ENCODE results near the gene PDIA3.
"Not testable (repeated sequence)": the region's sequence is repeated elsewhere in the genome, so short reads cannot be mapped to it uniquely, and the experiment has no call there.

PDIA3 gene

DNA sequence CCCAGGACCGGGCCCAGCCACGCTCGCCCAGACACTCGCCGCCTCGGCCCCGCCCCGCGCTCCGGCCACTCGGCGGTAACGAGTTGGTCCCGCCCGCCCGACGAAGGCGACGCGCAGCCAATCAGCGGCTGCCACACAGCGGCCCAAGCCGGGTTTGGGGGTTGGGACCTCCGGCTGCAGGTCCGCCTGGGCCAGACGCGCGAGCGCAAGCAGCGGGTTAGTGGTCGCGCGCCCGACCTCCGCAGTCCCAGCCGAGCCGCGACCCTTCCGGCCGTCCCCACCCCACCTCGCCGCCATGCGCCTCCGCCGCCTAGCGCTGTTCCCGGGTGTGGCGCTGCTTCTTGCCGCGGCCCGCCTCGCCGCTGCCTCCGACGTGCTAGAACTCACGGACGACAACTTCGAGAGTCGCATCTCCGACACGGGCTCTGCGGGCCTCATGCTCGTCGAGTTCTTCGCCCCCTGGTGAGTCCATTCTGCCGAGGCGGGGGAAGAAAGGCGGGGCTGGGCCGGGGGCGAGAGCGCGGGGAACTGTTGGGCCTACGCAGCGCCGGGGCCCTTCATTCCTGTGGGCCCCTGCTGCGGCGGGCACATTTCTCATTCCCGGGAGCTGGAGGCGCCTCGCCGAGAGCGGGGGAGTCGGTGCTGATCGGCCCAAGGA, at the start of gene PDIA3:
Gene PDIA3, plus strand, starts transcription at position 194 of the 658 bp plus-strand sequence. Its CDS starts 102 bp downstream, at position 296.
- Histone ChIP-seq H3K27ac (ENCODE audit: low read length) (peak within 1 kb of the TSS; percentile 47), H3K4me1 (ENCODE audit: control insufficient read depth in 1 of 2, insufficient read depth in 2 of 2, low read length in 2 of 2) (peaks cover 0 to 29% of the 10 kb centered on the region in 2 donors), H3K4me3 (ENCODE audit: low read depth in 1 of 2, low read length in 2 of 2) (peak within 1 kb of the TSS; percentile 74 to 80)
- H3K9me3 ChIP-seq (ENCODE audit: control insufficient read depth in 1 of 2, low read length in 2 of 2); H3K27me3 ChIP-seq (ENCODE audit: low read depth, low read length); H3K36me3 ChIP-seq (ENCODE audit: control insufficient read depth in 1 of 2, insufficient read depth in 2 of 2, low read length in 2 of 2): not testable (repeated sequence)

DNA sequence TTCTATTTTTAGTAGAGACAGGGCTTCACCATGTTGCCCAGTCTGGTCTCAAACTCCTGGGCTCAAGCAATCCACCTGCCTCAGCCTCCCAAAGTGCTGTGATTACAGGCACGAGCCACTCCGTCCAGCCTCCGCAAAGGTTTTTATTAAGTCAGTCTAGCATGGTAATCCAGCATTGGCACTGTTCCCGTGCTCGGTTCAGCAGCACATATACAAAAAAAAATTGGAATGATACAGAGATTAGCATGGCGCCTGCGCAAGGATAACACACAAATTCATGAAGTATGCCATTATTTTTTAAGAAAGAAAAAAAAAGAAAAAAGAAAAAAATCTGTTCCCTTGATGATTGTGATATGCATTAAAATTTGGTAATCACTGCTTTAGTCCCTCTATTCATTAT, 44.1 kb upstream of the PDIA3 start:
- Histone ChIP-seq H3K9me3 (ENCODE audit: control insufficient read depth in 1 of 2, low read length in 2 of 2) (no peaks in the 10 kb centered on the region), H3K4me3 (ENCODE audit: low read depth in 1 of 2, low read length in 2 of 2) (no peak overlapping the region), H3K36me3 (ENCODE audit: control insufficient read depth in 1 of 2, insufficient read depth in 2 of 2, low read length in 2 of 2) (peaks cover 0 to 5% of the 10 kb centered on the region in 2 donors), H3K27ac (ENCODE audit: low read length) (no peak overlapping the region), H3K4me1 (ENCODE audit: control insufficient read depth in 1 of 2, insufficient read depth in 2 of 2, low read length in 2 of 2) (no peaks in the 10 kb centered on the region), H3K27me3 (ENCODE audit: low read depth, low read length) (no peaks in the 10 kb centered on the region)

DNA sequence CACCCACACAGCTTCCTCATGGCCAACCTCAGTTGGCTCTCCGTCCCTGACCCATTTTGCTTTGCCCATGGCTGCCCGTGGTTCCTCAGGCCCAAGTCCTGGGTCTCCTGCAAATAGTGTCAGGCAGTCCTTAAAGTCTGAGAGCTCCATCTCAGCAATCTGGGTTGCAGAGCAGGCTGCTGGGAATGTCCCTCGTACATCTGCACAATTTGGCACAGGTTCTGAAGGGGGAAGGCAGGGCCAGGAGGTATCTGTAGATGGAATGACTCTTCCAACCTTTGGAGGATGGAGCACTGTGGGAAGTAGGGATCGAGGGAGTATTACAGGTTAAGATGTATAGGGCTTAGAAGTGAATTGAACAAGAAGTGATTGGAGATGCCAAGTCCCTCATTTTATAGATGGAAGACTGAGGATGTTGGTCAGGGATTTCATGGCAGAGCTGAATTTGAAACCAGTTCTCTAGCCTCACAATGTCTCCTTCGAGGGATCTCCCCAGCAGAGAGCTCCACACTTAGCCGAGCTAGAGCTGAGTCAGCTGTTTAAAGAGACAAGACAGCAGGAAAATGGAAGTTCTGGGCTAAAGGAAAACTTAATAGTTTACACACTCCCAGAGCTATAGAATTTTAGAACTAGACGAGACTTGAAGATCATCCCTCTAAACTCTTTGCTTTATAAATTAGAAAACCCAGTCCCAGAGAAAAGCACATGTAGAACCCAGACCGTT, 43.4 kb upstream of the PDIA3 start:
- Histone ChIP-seq H3K4me3 (ENCODE audit: low read depth in 1 of 2, low read length in 2 of 2) (no peak overlapping the region), H3K4me1 (ENCODE audit: control insufficient read depth in 1 of 2, insufficient read depth in 2 of 2, low read length in 2 of 2) (no peaks in the 10 kb centered on the region), H3K9me3 (ENCODE audit: control insufficient read depth in 1 of 2, low read length in 2 of 2) (no peaks in the 10 kb centered on the region), H3K27ac (ENCODE audit: low read length) (no peak overlapping the region), H3K27me3 (ENCODE audit: low read depth, low read length) (no peaks in the 10 kb centered on the region), H3K36me3 (ENCODE audit: control insufficient read depth in 1 of 2, insufficient read depth in 2 of 2, low read length in 2 of 2) (peaks cover 0 to 5% of the 10 kb centered on the region in 2 donors)

DNA sequence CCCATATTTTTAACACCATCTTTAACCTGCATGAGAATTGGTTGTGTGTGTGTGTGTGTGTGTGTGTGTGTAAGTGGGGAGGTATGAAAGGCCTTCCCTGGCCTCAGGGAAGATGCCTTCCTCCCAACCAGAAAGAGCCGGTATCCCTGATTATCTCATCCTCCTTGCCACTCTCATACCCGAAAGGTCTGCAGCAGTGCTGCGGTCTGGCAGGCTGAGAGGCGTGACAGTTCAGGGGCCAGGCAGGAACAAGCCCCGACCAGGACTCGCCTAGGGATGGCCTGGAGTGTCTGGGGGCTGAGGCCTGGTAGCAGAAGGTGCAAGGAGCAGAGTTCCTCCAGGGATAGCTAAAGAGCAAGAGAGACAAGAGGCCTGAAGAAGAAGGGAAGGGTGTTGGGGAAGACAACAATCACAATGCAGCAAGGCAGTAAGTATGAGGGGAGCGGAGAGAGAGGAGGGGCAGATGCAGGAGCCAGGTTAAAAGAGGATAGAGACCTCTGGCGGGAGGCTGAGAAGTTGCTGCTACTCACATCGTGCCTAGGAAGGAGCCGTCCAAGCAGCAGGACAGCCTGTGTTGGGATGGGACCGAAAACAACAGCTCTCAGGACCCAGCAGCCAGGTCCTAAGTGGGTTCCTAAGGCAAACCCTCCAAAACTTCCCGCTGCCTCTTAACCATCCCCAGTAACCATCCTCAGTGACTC, 35.7 kb upstream of the PDIA3 start:
- H3K4me3 ChIP-seq (ENCODE audit: low read depth in 1 of 2, low read length in 2 of 2); H3K27me3 ChIP-seq (ENCODE audit: low read depth, low read length); H3K27ac ChIP-seq (ENCODE audit: low read length); H3K36me3 ChIP-seq (ENCODE audit: control insufficient read depth in 1 of 2, insufficient read depth in 2 of 2, low read length in 2 of 2); H3K4me1 ChIP-seq (ENCODE audit: control insufficient read depth in 1 of 2, insufficient read depth in 2 of 2, low read length in 2 of 2); H3K9me3 ChIP-seq (ENCODE audit: control insufficient read depth in 1 of 2, low read length in 2 of 2): not testable (repeated sequence)

DNA sequence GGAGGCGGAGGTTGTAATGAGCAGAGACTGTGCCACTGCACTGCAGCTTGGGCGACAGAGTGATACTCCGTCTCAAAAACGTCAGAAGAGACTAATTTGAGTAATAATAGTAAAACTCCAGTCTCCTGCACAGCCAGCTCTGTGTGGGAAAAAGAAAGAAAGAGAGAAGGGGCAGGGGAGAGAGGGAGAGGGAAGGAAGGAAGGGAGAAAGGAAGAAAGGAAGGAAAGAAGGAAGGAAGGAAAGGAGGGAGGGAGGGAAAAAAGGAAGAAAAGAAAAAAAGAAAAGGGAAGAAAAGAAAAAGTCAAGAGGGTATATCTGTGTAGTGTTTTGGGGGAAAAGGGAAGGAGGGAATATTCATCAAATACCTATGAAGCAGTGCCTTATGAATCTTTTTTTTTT, 23.1 kb upstream of the PDIA3 start:
- no peak overlapping the region for H3K27ac ChIP-seq (ENCODE audit: low read length)
- H3K4me3 ChIP-seq (ENCODE audit: low read depth in 1 of 2, low read length in 2 of 2) = no peak overlapping the region
- H3K4me1 ChIP-seq (ENCODE audit: control insufficient read depth in 1 of 2, insufficient read depth in 2 of 2, low read length in 2 of 2) = no peaks in the 10 kb centered on the region
- no peaks in the 10 kb centered on the region for H3K27me3 ChIP-seq (ENCODE audit: low read depth, low read length)
- no peaks in the 10 kb centered on the region for H3K36me3 ChIP-seq (ENCODE audit: control insufficient read depth in 1 of 2, insufficient read depth in 2 of 2, low read length in 2 of 2)
- H3K9me3 ChIP-seq (ENCODE audit: control insufficient read depth in 1 of 2, low read length in 2 of 2) = no peaks in the 10 kb centered on the region

DNA sequence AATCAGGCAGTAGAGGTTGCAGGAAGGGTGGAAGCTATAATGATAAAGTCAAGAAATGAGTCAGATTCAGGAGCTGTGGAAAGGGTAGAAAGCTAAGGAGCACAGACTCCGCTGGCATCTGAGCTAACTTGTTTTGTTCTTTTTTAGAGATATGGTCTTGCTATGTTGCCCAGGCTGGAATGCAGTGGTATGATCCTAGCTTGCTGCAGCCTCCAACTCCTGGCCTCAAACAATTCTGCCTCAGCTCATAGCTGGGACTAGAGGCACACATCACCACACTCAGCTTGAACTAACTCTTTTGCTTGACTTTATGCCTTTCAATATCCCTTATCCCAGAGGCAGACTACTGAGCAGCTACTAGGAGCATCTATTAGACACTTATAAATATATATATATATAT, 19.9 kb upstream of the PDIA3 start:
- H3K4me1 ChIP-seq (ENCODE audit: control insufficient read depth in 1 of 2, insufficient read depth in 2 of 2, low read length in 2 of 2); H3K9me3 ChIP-seq (ENCODE audit: control insufficient read depth in 1 of 2, low read length in 2 of 2); H3K36me3 ChIP-seq (ENCODE audit: control insufficient read depth in 1 of 2, insufficient read depth in 2 of 2, low read length in 2 of 2); H3K27ac ChIP-seq (ENCODE audit: low read length); H3K27me3 ChIP-seq (ENCODE audit: low read depth, low read length); H3K4me3 ChIP-seq (ENCODE audit: low read depth in 1 of 2, low read length in 2 of 2): not testable (repeated sequence)

DNA sequence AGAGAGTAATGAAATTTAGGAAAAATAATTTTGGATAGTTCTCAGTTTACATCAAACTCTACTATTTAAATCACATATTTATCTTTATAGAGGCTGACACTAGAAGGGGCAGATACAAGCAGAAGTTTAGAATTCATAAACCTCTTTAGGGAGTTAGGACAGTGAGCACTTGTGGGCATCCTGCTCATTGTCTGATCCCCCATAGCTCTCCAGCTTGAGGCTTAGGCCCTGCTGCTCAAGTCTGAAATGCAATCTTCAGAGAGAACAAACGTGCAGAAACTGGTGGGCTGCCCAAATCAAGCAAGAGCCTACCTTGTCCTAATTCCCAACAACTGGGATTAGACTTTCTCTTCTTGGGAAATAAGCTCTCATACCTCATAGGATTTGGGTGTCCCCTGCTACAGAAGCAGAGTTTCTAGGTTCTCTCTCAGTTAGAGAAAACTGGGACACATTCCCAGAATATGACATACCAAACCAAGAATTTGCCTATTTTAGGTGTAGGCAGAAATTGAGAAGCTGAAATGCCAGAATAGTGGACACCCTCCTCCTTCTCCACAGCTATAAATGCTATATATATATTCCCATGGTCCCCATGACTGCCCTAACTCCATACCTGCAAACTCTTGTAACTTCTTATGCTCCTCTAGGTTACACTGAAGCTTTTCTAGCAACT, 18.0 kb upstream of the PDIA3 start:
- H3K27ac ChIP-seq (ENCODE audit: low read length); H3K27me3 ChIP-seq (ENCODE audit: low read depth, low read length); H3K9me3 ChIP-seq (ENCODE audit: control insufficient read depth in 1 of 2, low read length in 2 of 2); H3K36me3 ChIP-seq (ENCODE audit: control insufficient read depth in 1 of 2, insufficient read depth in 2 of 2, low read length in 2 of 2); H3K4me3 ChIP-seq (ENCODE audit: low read depth in 1 of 2, low read length in 2 of 2); H3K4me1 ChIP-seq (ENCODE audit: control insufficient read depth in 1 of 2, insufficient read depth in 2 of 2, low read length in 2 of 2): not testable (repeated sequence)

DNA sequence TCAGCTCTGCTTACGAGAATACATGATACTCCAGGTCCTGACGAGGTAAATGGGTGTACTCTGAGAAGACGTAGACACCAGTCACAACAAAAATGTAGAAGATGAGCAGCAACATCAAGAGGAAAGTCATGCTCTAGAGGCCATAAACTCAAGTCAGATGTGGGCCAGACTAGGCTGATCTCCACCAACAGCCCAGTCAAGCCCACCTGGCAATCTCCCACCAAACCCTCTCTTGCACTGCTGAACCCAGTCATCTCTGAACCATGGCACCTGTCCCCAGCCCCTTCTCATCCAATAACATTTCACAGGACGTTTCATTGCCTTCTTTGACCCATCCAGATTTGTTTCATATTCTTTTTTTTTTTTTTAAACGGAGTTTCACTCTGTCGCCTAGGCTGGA, 10.8 kb upstream of the PDIA3 start:
- H3K4me3 ChIP-seq (ENCODE audit: low read depth in 1 of 2, low read length in 2 of 2) = no peak overlapping the region
- H3K9me3 ChIP-seq (ENCODE audit: control insufficient read depth in 1 of 2, low read length in 2 of 2) = no peaks in the 10 kb centered on the region
- no peak overlapping the region for H3K27ac ChIP-seq (ENCODE audit: low read length)
- H3K36me3 ChIP-seq (ENCODE audit: control insufficient read depth in 1 of 2, insufficient read depth in 2 of 2, low read length in 2 of 2) = no peaks in the 10 kb centered on the region
- H3K4me1 ChIP-seq (ENCODE audit: control insufficient read depth in 1 of 2, insufficient read depth in 2 of 2, low read length in 2 of 2) = no peaks in the 10 kb centered on the region
- H3K27me3 ChIP-seq (ENCODE audit: low read depth, low read length) = no peaks in the 10 kb centered on the region

DNA sequence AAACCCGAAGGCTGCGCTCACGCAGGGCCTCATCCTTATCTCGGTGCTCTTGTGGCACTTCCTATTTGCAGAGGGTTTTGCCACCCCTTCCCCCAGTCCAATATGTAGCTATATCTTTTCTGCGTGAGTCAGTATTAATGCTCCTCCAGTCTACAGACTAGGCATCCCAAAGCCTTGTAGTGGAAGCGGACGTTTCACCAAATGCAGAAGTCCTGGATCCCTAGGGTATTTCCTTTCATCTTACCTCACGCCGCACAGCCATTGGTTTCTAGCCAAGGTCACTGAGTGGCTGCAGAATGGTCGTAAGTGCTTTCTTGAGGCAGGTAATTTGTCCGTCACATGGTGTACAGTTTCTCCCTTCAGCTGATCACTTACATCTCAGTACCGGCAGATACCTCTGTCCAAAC, 668 bp downstream of the PDIA3 start:
- H3K36me3 ChIP-seq (ENCODE audit: control insufficient read depth in 1 of 2, insufficient read depth in 2 of 2, low read length in 2 of 2); H3K27me3 ChIP-seq (ENCODE audit: low read depth, low read length); H3K9me3 ChIP-seq (ENCODE audit: control insufficient read depth in 1 of 2, low read length in 2 of 2): not testable (repeated sequence)
- H3K27ac ChIP-seq (ENCODE audit: low read length) = peak overlapping the region; percentile 47
- peak overlapping the region; percentile 74 to 80 for H3K4me3 ChIP-seq (ENCODE audit: low read depth in 1 of 2, low read length in 2 of 2)
- H3K4me1 ChIP-seq (ENCODE audit: control insufficient read depth in 1 of 2, insufficient read depth in 2 of 2, low read length in 2 of 2) = peaks cover 0 to 34% of the 10 kb centered on the region in 2 donors

DNA sequence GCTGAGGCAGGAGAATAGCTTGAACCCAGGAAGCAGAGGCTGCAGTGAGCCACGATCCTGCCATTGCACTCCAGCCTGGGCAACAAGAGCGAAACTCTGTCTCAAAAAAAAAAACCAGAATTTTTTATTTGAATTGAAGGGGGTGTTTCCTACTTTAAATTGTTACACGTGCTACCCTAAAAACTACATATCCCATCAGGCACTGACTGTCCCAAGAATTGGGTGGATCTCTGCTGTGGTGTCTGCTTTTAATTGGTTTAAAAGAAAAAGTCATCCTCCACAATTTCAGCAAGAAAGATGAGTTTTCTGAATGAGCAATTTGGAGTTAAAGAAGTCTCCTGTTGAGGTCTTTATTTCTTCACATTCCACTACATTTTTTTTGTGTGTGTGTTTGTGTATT, 2.1 kb downstream of the PDIA3 start:
- peak overlapping the region; percentile 13 to 25 for H3K4me3 ChIP-seq (ENCODE audit: low read depth in 1 of 2, low read length in 2 of 2)
- H3K27me3 ChIP-seq (ENCODE audit: low read depth, low read length) = no peaks in the 10 kb centered on the region
- H3K4me1 ChIP-seq (ENCODE audit: control insufficient read depth in 1 of 2, insufficient read depth in 2 of 2, low read length in 2 of 2) = peaks cover 0 to 39% of the 10 kb centered on the region in 2 donors
- peaks cover 2 to 4% of the 10 kb centered on the region in 2 donors for H3K36me3 ChIP-seq (ENCODE audit: control insufficient read depth in 1 of 2, insufficient read depth in 2 of 2, low read length in 2 of 2)
- no peaks in the 10 kb centered on the region for H3K9me3 ChIP-seq (ENCODE audit: control insufficient read depth in 1 of 2, low read length in 2 of 2)
- no peak overlapping the region for H3K27ac ChIP-seq (ENCODE audit: low read length)

DNA sequence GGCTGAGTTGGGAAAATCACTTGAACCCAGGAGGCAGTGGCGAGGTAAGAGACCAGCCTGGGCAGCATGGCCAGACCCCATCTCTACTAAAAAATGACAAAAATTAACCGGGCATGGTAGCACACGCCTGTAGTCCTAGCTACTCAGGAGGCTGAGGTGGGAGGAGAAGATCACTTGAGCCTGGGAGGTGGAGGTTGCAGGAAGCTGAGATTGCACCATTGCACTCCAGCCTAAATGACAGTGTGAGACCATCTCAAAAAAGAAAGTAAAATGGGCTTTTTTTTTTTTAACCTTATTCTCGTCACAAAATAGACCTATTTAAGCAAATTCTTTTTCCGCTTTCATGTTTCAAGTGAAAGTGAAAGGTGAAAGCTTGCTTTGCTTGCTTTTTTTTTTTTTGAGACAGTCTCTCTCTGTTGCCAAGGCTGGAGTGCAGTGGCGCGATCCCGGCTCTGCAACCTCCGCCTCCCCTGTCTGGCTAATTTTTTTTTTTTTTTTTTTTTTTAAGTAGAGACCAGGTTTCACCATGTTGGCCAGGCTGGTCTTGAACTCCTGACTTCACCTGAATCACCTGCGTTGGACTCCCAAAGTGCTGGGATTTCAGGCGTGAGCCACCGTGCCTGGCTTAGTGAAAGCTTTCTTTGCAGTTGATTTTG, 3.6 kb downstream of the PDIA3 start:
- Histone ChIP-seq H3K4me1 (ENCODE audit: control insufficient read depth in 1 of 2, insufficient read depth in 2 of 2, low read length in 2 of 2) (peaks cover 0 to 39% of the 10 kb centered on the region in 2 donors), H3K9me3 (ENCODE audit: control insufficient read depth in 1 of 2, low read length in 2 of 2) (no peaks in the 10 kb centered on the region), H3K27ac (ENCODE audit: low read length) (no peak overlapping the region), H3K27me3 (ENCODE audit: low read depth, low read length) (no peaks in the 10 kb centered on the region), H3K36me3 (ENCODE audit: control insufficient read depth in 1 of 2, insufficient read depth in 2 of 2, low read length in 2 of 2) (peaks cover 8 to 10% of the 10 kb centered on the region in 2 donors), H3K4me3 (ENCODE audit: low read depth in 1 of 2, low read length in 2 of 2) (peak overlapping the region; percentile 28 to 33)
